Astrocyte (in vitro differentiated cells and primary cell): Measurements from ENCODE around the gene GJB4. TPM values are rescaled to one million over a fixed set of nuclear protein-coding genes. Genes with fewer than 3 reads are reported as not detected.

ENCODE experiments used
- DNase-seq: peaks from one replicate; pipeline ENCODE4 v3.0.0-alpha.2; 2010; ENCODE audit warnings: low read depth
- FAIRE-seq: peaks from 2 replicates; lab custom pipeline; 2011; peaks lifted over from hg19 to GRCh38; lab: Jason Lieb, UNC
- H2AFZ ChIP-seq: 2 replicates; pipeline ENCODE4 v1.6.0; 2012; ENCODE audit warnings: low read depth, low read length, inconsistent platforms
- H3K27ac ChIP-seq: 2 replicates; pipeline ENCODE4 v1.5.1; 2011; ENCODE audit warnings: low read depth, low read length, inconsistent platforms
- H3K27me3 ChIP-seq: 2 replicates; pipeline ENCODE4 v1.6.0; 2011; ENCODE audit warnings: low read length, inconsistent platforms; ENCODE audit not compliant: insufficient read depth
- H3K36me3 ChIP-seq: 2 replicates; pipeline ENCODE4 v1.5.1; 2011; ENCODE audit warnings: low read length, inconsistent platforms; ENCODE audit not compliant: insufficient read depth
- H3K4me1 ChIP-seq: 2 replicates; pipeline ENCODE4 v1.5.1; 2011; ENCODE audit warnings: low read length, inconsistent platforms; ENCODE audit not compliant: insufficient read depth
- H3K4me2 ChIP-seq: 2 replicates; pipeline ENCODE4 v1.6.0; 2012; ENCODE audit warnings: low read length, inconsistent platforms
- H3K4me3 ChIP-seq: 2 replicates; pipeline ENCODE4 v1.5.1; 2011; ENCODE audit warnings: low read depth, mild to moderate bottlenecking, low read length, inconsistent platforms; ENCODE audit not compliant: insufficient read depth
- H3K79me2 ChIP-seq: 2 replicates; pipeline ENCODE4 v1.6.0; 2012; ENCODE audit warnings: mild to moderate bottlenecking, low read length, inconsistent platforms; ENCODE audit not compliant: insufficient read depth
- H3K9ac ChIP-seq: 2 replicates; pipeline ENCODE4 v1.6.0; 2012; ENCODE audit warnings: mild to moderate bottlenecking, low read length, inconsistent platforms
- H3K9me3 ChIP-seq: 2 replicates; pipeline ENCODE4 v1.5.1; 2012; ENCODE audit warnings: low read depth, mild to moderate bottlenecking, low read length, inconsistent platforms; ENCODE audit not compliant: insufficient read depth
- H4K20me1 ChIP-seq: 2 replicates; pipeline ENCODE4 v1.6.0; 2012; ENCODE audit warnings: low read length, inconsistent platforms; ENCODE audit not compliant: insufficient read depth
- H3K27ac Mint-ChIP-seq: one replicate; pipeline ENCODE4 v1.8.0; 2021; ENCODE audit warnings: mild to moderate bottlenecking, mixed read lengths; ENCODE audit not compliant: unreplicated experiment
- H3K27me3 Mint-ChIP-seq: one replicate; pipeline ENCODE4 v1.8.0; 2021; ENCODE audit warnings: low read depth, mixed read lengths; ENCODE audit not compliant: unreplicated experiment
- H3K36me3 Mint-ChIP-seq: one replicate; pipeline ENCODE4 v1.8.0; 2021; ENCODE audit warnings: low read depth, mixed read lengths; ENCODE audit not compliant: unreplicated experiment
- H3K4me1 Mint-ChIP-seq: one replicate; pipeline ENCODE4 v1.8.0; 2021; ENCODE audit warnings: low read depth, mixed read lengths; ENCODE audit not compliant: unreplicated experiment
- H3K4me3 Mint-ChIP-seq: one replicate; pipeline ENCODE4 v1.8.0; 2021; ENCODE audit warnings: mild to moderate bottlenecking, moderate library complexity, mixed read lengths; ENCODE audit not compliant: unreplicated experiment
- H3K9me3 Mint-ChIP-seq: one replicate; pipeline ENCODE4 v1.8.0; 2021; ENCODE audit warnings: mild to moderate bottlenecking, mixed read lengths; ENCODE audit not compliant: unreplicated experiment
- CTCF ChIP-seq: IDR thresholded peaks from 2 replicates; pipeline ENCODE4 v1.5.1; 2011; ENCODE audit warnings: low read depth, mild to moderate bottlenecking, inconsistent platforms, low read length, moderate library complexity; ENCODE audit not compliant: insufficient read depth
- EZH2 ChIP-seq: IDR thresholded peaks from 2 replicates; pipeline ENCODE4 v1.6.1; 2012; ENCODE audit warnings: mild to moderate bottlenecking, low read length, inconsistent platforms; ENCODE audit not compliant: insufficient read depth
- total RNA-seq: library from RNA; stranded (reverse); gene quantifications from 2 replicates; pipeline ENCODE4 v1.2.1, GENCODE V29; 2021

GJB4 gene
- total RNA-seq, 1 donor from 2014 or later, result not detected

GRCh38 chr1:34715139-34715538, 44.4 kb upstream of the GJB4 start:
- Histone ChIP-seq H3K79me2 (no peaks in the 10 kb centered on the region), H3K9me3 (no peaks in the 10 kb centered on the region), H3K4me3 (no peak overlapping the region), H3K27me3 (peaks cover 4% of the 10 kb centered on the region), H3K36me3 (no peaks in the 10 kb centered on the region), H3K4me2 (no peak overlapping the region), H4K20me1 (no peaks in the 10 kb centered on the region), H2AFZ (no peak overlapping the region), H3K4me1 (no peaks in the 10 kb centered on the region), H3K9ac (no peak overlapping the region), H3K27ac (no peak overlapping the region)
- TF ChIP-seq EZH2 (no peak), CTCF (no peak)
- DNase-seq, result no peak
- FAIRE-seq, result peak; percentile 39
- no peaks in the 10 kb centered on the region for H3K9me3 Mint-ChIP-seq
- no peak overlapping the region for H3K27ac Mint-ChIP-seq
- H3K36me3 Mint-ChIP-seq, result no peaks in the 10 kb centered on the region
- no peak overlapping the region for H3K4me3 Mint-ChIP-seq
- H3K27me3 Mint-ChIP-seq, result peaks cover 47% of the 10 kb centered on the region
- no peaks in the 10 kb centered on the region for H3K4me1 Mint-ChIP-seq

DNA sequence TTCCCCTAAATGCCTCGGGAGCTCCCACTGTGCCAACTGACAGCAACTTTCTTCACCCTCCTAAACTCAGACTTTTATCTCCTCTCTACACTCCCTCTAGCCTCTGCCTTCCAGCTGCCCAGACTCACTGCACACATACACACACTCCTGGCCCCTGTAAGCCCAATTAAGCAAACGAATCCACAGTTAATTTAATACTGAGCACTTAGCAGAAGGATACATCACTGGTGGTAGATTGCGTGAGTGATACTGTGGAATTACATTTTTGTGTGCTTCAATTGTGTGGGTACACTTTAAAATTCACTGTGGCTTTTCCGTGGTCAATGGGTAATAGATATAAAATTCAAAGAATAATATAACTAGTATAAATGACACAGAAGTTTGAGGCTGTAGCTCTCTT, 38.3 kb upstream of the GJB4 start:
- no peaks in the 10 kb centered on the region for H3K9me3 ChIP-seq

More for the DNA sequence above, 38.3 kb upstream of the GJB4 start:
- Histone ChIP-seq H3K79me2 (no peaks in the 10 kb centered on the region), H3K4me2 (no peak overlapping the region), H3K36me3 (no peaks in the 10 kb centered on the region), H3K9ac (no peak overlapping the region), H4K20me1 (no peaks in the 10 kb centered on the region), H3K4me3 (no peak overlapping the region), H2AFZ (no peak overlapping the region), H3K4me1 (no peaks in the 10 kb centered on the region), H3K27me3 (peaks cover 4% of the 10 kb centered on the region), H3K27ac (no peak overlapping the region)
- DNase-seq (no peak), FAIRE-seq (no peak)
- H3K27ac Mint-ChIP-seq, result no peak overlapping the region
- H3K4me3 Mint-ChIP-seq, result no peak overlapping the region
- H3K9me3 Mint-ChIP-seq, result no peaks in the 10 kb centered on the region
- H3K36me3 Mint-ChIP-seq, result no peaks in the 10 kb centered on the region
- H3K4me1 Mint-ChIP-seq, result no peaks in the 10 kb centered on the region
- TF ChIP-seq CTCF, result no peak
- TF ChIP-seq EZH2, result no peak
- H3K27me3 Mint-ChIP-seq, result peaks cover 46% of the 10 kb centered on the region
